Thoracic aorta (tissue), 2 donors: ENCODE data around the gene NF1. TPM values are rescaled to one million over a fixed set of nuclear protein-coding genes. Genes with fewer than 3 reads are reported as not detected.
A peak's percentile ranks its signal among the peaks of the same experiment; 100 is the strongest.

Source experiments
- ATAC-seq: fragments of 150-250 bp; one replicate; pipeline ENCODE4 v1.8.0; 2017; ENCODE audit warnings: low read depth; ENCODE audit not compliant: insufficient number of reproducible peaks, low FRiP score
- DNase-seq: peaks from one replicate; pipeline ENCODE4 v3.0.0-alpha.2; 2020; ENCODE audit warnings: low spot score
- H3K27ac ChIP-seq, 2 donors: fragments of 200-600 bp; sonication (generic); 1 replicate in 1 of 2; 2 replicates in 1 of 2; pipeline ENCODE4 v1.5.1; 2016; ENCODE audit warnings: mild to moderate bottlenecking in 2 of 2, moderate library complexity in 2 of 2
- H3K27me3 ChIP-seq: fragments of 200-600 bp; sonication (generic); replicated peaks from 2 replicates; pipeline ENCODE4 v1.6.0; 2016; ENCODE audit warnings: mild to moderate bottlenecking; ENCODE audit not compliant: insufficient read depth
- H3K36me3 ChIP-seq: fragments of 200-600 bp; sonication (generic); one replicate; pipeline ENCODE4 v1.5.1; 2016
- H3K4me1 ChIP-seq, 2 donors: fragments of 200-600 bp; sonication (generic); 1 replicate in 1 of 2; 2 replicates in 1 of 2; pipeline versions ENCODE4 v1.5.1 to v1.6.0; 2016; ENCODE audit warnings: low read depth in 2 of 2, mild to moderate bottlenecking in 1 of 2; ENCODE audit not compliant: control insufficient read depth in 1 of 2
- H3K4me3 ChIP-seq: fragments of 200-600 bp; sonication (generic); 2 replicates; pipeline ENCODE4 v1.5.1; 2016; ENCODE audit warnings: mild to moderate bottlenecking
- H3K9me3 ChIP-seq: fragments of 200-600 bp; sonication (generic); 2 replicates; pipeline ENCODE4 v1.5.1; 2016
- total RNA-seq, 2 donors: library from RNA; depleted of rRNA; stranded (reverse); fragments of >200 nt; gene quantifications; one replicate each; pipeline versions ENCODE4 v1.1.0 to v1.2.3, GENCODE V29; 2016
- TF ChIP-seq, protein P1 (sequence below): fragments of 200-600 bp; sonication (generic); IDR thresholded peaks from one replicate; pipeline ENCODE4 v1.5.1; 2019; ENCODE audit warnings: antibody characterized with exemption

NF1 gene
- total RNA-seq, 2 donors from 2014 or later = 60.9 to 105 TPM

DNA sequence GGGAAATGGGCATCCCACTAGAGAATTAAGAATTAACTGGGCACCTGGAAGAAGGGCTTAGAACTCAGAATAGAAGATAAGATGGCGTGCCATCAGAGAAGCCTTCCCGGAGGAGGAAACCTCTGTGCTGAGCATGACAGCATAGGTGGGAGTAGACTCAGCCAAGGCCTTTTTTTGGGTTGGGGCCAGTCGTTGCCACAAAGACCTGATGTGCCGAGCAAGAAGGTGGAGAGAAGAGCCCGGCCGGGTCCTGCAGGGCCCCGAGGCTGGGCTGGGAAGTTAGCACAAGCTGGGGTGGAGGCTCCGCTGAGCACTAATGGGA, 295.6 kb downstream of the NF1 start:
- no peaks in the 10 kb centered on the region for H3K36me3 ChIP-seq
- no peak for ATAC-seq
- H3K27ac ChIP-seq = no peak overlapping the region
- TF ChIP-seq, protein P1, sequence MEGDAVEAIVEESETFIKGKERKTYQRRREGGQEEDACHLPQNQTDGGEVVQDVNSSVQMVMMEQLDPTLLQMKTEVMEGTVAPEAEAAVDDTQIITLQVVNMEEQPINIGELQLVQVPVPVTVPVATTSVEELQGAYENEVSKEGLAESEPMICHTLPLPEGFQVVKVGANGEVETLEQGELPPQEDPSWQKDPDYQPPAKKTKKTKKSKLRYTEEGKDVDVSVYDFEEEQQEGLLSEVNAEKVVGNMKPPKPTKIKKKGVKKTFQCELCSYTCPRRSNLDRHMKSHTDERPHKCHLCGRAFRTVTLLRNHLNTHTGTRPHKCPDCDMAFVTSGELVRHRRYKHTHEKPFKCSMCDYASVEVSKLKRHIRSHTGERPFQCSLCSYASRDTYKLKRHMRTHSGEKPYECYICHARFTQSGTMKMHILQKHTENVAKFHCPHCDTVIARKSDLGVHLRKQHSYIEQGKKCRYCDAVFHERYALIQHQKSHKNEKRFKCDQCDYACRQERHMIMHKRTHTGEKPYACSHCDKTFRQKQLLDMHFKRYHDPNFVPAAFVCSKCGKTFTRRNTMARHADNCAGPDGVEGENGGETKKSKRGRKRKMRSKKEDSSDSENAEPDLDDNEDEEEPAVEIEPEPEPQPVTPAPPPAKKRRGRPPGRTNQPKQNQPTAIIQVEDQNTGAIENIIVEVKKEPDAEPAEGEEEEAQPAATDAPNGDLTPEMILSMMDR = no peak
- H3K4me1 ChIP-seq = peaks cover 8 to 11% of the 10 kb centered on the region in 2 donors
- no peak overlapping the region for H3K4me3 ChIP-seq
- no peak for DNase-seq
- H3K9me3 ChIP-seq = no peaks in the 10 kb centered on the region
- peaks cover 13% of the 10 kb centered on the region for H3K27me3 ChIP-seq

DNA sequence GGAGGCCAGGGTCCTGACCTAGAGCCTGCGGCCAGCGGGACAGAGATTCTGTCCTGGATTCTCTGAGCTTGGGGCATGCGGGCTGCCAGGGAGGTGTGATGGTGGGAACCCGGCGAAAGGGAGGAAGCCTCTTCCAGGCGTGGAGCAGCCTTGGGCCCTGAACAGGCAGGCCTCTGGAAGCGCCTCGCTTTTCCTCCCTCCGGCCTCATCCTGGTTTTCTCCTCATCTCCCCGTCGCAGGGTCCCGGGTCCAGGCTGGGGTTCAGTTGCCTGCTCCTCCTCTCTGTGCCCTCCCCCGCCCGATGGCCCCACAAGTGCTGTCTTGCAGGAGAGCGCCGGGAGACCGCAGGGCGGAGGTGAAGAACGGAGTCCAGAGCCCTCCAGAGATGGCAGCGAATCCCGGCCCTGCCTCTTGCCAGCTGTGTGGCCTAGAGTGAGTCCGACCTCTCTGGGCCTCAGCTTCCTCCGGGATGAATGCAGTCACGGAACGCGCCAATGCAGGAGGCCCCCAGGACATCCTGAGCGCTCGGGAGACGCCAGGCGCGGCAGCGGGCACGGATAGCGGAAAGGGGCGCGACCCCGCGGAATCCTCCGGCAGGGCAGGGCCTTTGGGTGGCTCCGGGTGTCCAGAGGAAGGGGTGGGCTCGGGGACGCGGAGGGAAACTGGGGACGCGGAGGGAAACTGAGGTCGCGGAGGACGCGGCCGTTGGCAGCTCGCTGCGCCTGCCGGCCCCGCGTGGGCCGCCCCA, 296.1 kb downstream of the NF1 start:
- TF ChIP-seq, protein P1 = no peak
- ATAC-seq (no peak), DNase-seq (no peak)
- H3K27me3 ChIP-seq = peaks cover 13% of the 10 kb centered on the region
- no peaks in the 10 kb centered on the region for H3K9me3 ChIP-seq
- no peaks in the 10 kb centered on the region for H3K36me3 ChIP-seq
- H3K27ac ChIP-seq = no peak overlapping the region
- H3K4me1 ChIP-seq = peaks cover 8 to 11% of the 10 kb centered on the region in 2 donors
- peak overlapping the region; percentile 66 for H3K4me3 ChIP-seq

DNA sequence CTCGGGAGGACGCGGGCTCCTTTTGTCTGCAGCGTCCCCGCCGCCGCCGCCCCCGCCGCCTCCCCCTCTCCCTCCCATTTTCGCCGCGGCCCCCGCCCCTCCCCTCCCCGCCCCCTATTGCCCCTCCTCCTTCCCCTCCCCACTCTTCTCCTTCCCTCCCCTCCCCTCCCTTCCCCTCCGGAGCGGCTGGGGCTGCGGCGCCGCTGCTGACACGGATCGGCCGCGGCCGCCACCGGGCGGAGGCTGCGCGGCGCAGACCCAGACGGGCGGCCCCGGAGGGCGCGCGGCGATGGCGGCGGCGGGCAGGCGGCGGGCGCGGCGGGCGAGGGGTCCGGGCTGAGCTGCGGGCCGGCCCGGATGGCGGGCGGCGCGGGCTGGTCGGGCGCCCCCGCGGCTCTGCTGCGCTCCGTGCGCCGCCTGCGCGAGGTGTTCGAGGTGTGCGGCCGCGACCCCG, 296.7 kb downstream of the NF1 start, which contains the start of gene RAB11FIP4:
RAB11FIP4 (plus strand) TSS at position 180 of the 454 bp plus-strand sequence; CDS start at position 358, 178 bp downstream.
- no peak for ATAC-seq
- peaks cover 8 to 11% of the 10 kb centered on the region in 2 donors for H3K4me1 ChIP-seq
- no peak within 1 kb of the TSS for H3K27ac ChIP-seq
- H3K4me3 ChIP-seq = peak within 1 kb of the TSS; percentile 66
- no peak for DNase-seq
- no peaks in the 10 kb centered on the region for H3K36me3 ChIP-seq
- no peaks in the 10 kb centered on the region for H3K9me3 ChIP-seq
- H3K27me3 ChIP-seq = peaks cover 13% of the 10 kb centered on the region
- TF ChIP-seq, protein P1 = no peak

DNA sequence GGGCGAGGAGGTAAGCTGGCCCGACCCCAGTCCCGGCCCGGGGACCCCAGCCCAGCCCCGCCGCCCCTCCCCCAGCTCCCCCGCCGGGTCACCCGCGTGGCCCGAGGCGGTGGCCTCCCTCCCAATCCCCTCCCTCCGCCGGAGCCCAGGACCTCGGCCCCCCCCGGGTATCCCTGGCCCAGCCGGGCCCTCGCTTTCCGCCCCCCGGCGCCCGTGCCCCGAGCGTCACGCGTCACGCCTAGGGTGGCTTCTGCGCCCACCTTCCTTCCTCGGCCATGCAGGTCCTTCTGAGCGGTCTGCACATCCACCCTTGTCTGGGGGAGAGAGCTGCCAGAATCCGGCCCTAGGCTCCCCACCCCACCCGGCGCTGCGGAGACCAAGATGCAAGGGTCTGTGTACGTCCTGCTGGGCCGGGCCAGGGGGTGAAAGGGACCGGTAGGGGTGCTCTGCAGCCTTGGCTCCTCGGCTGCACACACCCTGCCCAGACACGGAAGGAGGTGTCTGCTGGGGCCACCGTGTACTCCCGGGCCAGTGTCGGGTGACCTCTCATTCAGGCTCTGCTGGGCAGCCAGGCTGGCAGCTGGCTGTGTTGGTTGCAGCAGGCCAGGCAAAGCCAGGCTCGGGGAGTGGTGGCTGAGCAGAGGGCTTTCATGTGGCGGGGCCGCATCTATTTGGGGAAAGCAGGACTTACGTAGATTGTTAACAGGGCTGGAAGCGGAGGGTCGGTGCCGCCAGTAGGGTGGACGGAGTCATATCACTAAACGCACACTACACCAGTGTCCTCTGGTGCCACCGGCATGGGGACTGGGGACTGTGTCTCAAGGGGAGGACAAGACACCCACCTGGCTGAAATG, 297.5 kb downstream of the NF1 start:
- Histone ChIP-seq H3K4me3 (peak overlapping the region; percentile 58), H3K27me3 (peaks cover 13% of the 10 kb centered on the region), H3K27ac (no peak overlapping the region), H3K4me1 (peaks cover 8 to 11% of the 10 kb centered on the region in 2 donors), H3K36me3 (no peaks in the 10 kb centered on the region), H3K9me3 (no peaks in the 10 kb centered on the region)
- TF ChIP-seq, protein P1 = no peak
- no peak for ATAC-seq
- no peak for DNase-seq
